HepG2 (cell line): ENCODE measurements around the gene CARD9. TPM values are rescaled to one million over a fixed set of nuclear protein-coding genes. Genes with fewer than 3 reads are reported as not detected.
A peak's percentile ranks its signal among the peaks of the same experiment; 100 is the strongest.

Experiments
- ATAC-seq: fragments of 200-7000 bp; cut with Tn5 transposase; 3 replicates; pipeline ENCODE4 v1.9.1; 2020; ENCODE audit warnings: mild to moderate bottlenecking, moderate library complexity
- BruUV-seq: library from RNA; stranded (reverse); fragments of 400-500 nt; replicated peaks from 2 replicates; lab custom pipeline; 2021; lab: Mats Ljungman, UMichigan
- CTCF ChIA-PET: fragments of 300-600 bp; formaldehyde crosslinking; extraction: SDS; loops from one replicate; lab custom pipeline; 2021; ENCODE audit warnings: low total read pairs, inconsistent platforms, low intra/inter-chr PET ratio; lab: Yijun Ruan, JAX
- POLR2A ChIA-PET: fragments of 350-600 bp; sonication (Branson Sonifier 250); formaldehyde crosslinking; loops from one replicate; lab custom pipeline; 2020; ENCODE audit warnings: antibody characterized with exemption, inconsistent platforms; lab: Yijun Ruan, JAX
- DNase-seq: peaks from one replicate; pipeline ENCODE4 v3.0.0-alpha.2; 2015; ENCODE audit warnings: low spot score
- FAIRE-seq: peaks from 3 replicates; lab custom pipeline; 2011; peaks lifted over from hg19 to GRCh38; lab: Jason Lieb, UNC
- H2AFZ ChIP-seq: one replicate; pipeline ENCODE4 v1.6.1; 2011; ENCODE audit warnings: low read length, inconsistent platforms
- H3K27ac ChIP-seq: fragments of 300-600 bp; 3 replicates; pipeline ENCODE4 v1.8.0; 2011; ENCODE audit warnings: mixed run types, mild to moderate bottlenecking, mixed read lengths, low read length, inconsistent platforms; ENCODE audit not compliant: insufficient read depth; ENCODE audit errors: extremely low read length
- H3K27me3 ChIP-seq, 2 experiments: fragments of 200-600 bp in 1 of 2; 2 replicates in 1 of 2; 3 replicates in 1 of 2; pipeline versions ENCODE4 v1.6.0 to v1.8.0; 2011; ENCODE audit warnings: low read length in 2 of 2, mild to moderate bottlenecking in 2 of 2, moderate library complexity in 2 of 2, inconsistent platforms in 1 of 2; ENCODE audit not compliant: insufficient read depth in 2 of 2, control insufficient read depth in 1 of 2
- H3K36me3 ChIP-seq, 2 experiments: fragments of 200-600 bp in 1 of 2; replicated peaks in 1 of 2; 2 replicates in 1 of 2; 3 replicates in 1 of 2; pipeline versions ENCODE4 v1.5.1 to v1.8.0; 2011; ENCODE audit warnings: low read length in 2 of 2, inconsistent platforms in 1 of 2; ENCODE audit not compliant: insufficient read depth in 2 of 2, control insufficient read depth in 1 of 2
- H3K4me1 ChIP-seq: 2 replicates; pipeline ENCODE4 v1.5.1; 2012; ENCODE audit warnings: low read length, inconsistent platforms; ENCODE audit not compliant: insufficient read depth
- H3K4me2 ChIP-seq: 2 replicates; pipeline ENCODE4 v1.6.0; 2011; ENCODE audit warnings: low read depth, low read length, inconsistent platforms
- H3K4me3 ChIP-seq, 3 experiments: fragments of 200-600 bp in 1 of 3; sonication (generic), shearing (Covaris generic) in 1 of 3; replicated peaks in 1 of 3; 2 replicates each; pipeline ENCODE4 v1.5.1; 2011 to 2016; ENCODE audit warnings: low read length in 3 of 3, inconsistent platforms in 2 of 3, low read depth in 2 of 3, mild to moderate bottlenecking in 2 of 3, control low read depth in 1 of 3, mixed read lengths in 1 of 3; ENCODE audit not compliant: insufficient read depth in 1 of 3
- H3K79me2 ChIP-seq: one replicate; pipeline ENCODE4 v1.6.1; 2011; ENCODE audit warnings: low read length, inconsistent platforms; ENCODE audit not compliant: insufficient read depth
- H3K9ac ChIP-seq: 2 replicates; pipeline ENCODE4 v1.6.0; 2011; ENCODE audit warnings: mild to moderate bottlenecking, low read depth, low read length, inconsistent platforms; ENCODE audit not compliant: insufficient read depth
- H3K9me3 ChIP-seq: 2 replicates; pipeline ENCODE4 v1.5.1; 2012; ENCODE audit warnings: mild to moderate bottlenecking, low read length
- H4K20me1 ChIP-seq: 2 replicates; pipeline ENCODE4 v1.6.0; 2011; ENCODE audit warnings: inconsistent platforms, mild to moderate bottlenecking, low read length, moderate library complexity; ENCODE audit not compliant: insufficient read depth
- ERF ChIP-seq: IDR thresholded peaks from 2 replicates; pipeline ENCODE4 v1.6.1; 2018; ENCODE audit warnings: missing biosample characterization, missing genetic modification reagents
- HES4 ChIP-seq: sonication (generic); formaldehyde crosslinking; IDR thresholded peaks from 2 replicates; pipeline ENCODE4 v1.9.0; 2021; ENCODE audit warnings: mild to moderate bottlenecking, missing genetic modification reagents, borderline replicate concordance
- JDP2 ChIP-seq: sonication (generic); formaldehyde crosslinking; IDR thresholded peaks from 2 replicates; pipeline ENCODE4 v1.8.1; 2022; ENCODE audit warnings: missing genetic modification reagents, borderline replicate concordance
- KDM3A ChIP-seq: IDR thresholded peaks from 2 replicates; pipeline ENCODE4 v1.6.1; 2018; ENCODE audit warnings: low read depth, missing compliant biosample characterization
- MZF1 ChIP-seq: sonication (generic); formaldehyde crosslinking; IDR thresholded peaks from 2 replicates; pipeline ENCODE4 v1.8.1; 2023; ENCODE audit warnings: mild to moderate bottlenecking, missing genetic modification reagents, borderline replicate concordance
- TP53 ChIP-seq: sonication (generic); formaldehyde crosslinking; conservative IDR thresholded peaks from 2 replicates; pipeline ENCODE4 v1.4.0; 2020; ENCODE audit warnings: missing genetic modification reagents
- ZBTB42 ChIP-seq: sonication (generic); formaldehyde crosslinking; IDR thresholded peaks from 2 replicates; pipeline ENCODE4 v1.5.0; 2020; ENCODE audit warnings: mild to moderate bottlenecking, missing genetic modification reagents
- ZFP1 ChIP-seq: IDR thresholded peaks from 2 replicates; pipeline ENCODE4 v1.6.1; 2016
- ZFP37 ChIP-seq: sonication (generic); formaldehyde crosslinking; IDR thresholded peaks from 2 replicates; pipeline ENCODE4 v1.4.0; 2020; ENCODE audit warnings: missing genetic modification reagents, borderline replicate concordance
- ZNF460 ChIP-seq: sonication (generic); formaldehyde crosslinking; IDR thresholded peaks from 2 replicates; pipeline ENCODE4 v1.5.1; 2020; ENCODE audit warnings: missing genetic modification reagents, mild to moderate bottlenecking, borderline replicate concordance
- WGBS: methylation state at CpG from one replicate; pipeline ENCODE4 v1.1.6; 2017; ENCODE audit warnings: low lambda C conversion rate; 5-methylcytosine and 5-hydroxymethylcytosine counted together
- in situ Hi-C: cut with HindIII; loops from 2 replicates; pipeline ENCODE4 v1.10.0; 2017; ENCODE audit warnings: low pct_unique_long_range_greater_than_20kb; ENCODE audit not compliant: extremely low pct_ligation_motif_present
- intact Hi-C: fragments of 100-400 bp; cut with micrococcal nuclease; formaldehyde crosslinking; loops from one replicate; pipeline ENCODE4 v1.10.0; 2022; ENCODE audit not compliant: unreplicated experiment
- polyA plus RNA-seq, 8 experiments: library from polyadenylated mRNA; depleted of rRNA in 3 of 8; stranded (reverse) in 7 of 8; unstranded in 1 of 8; fragments of >200 nt; fragmentation: Illumina TruSeq in 4 of 8; extraction: Trizol in 4 of 8; gene quantifications; 2 replicates each; pipeline versions ENCODE4 v1.2.1 to v1.2.3, GENCODE V29; 2011 to 2016; ENCODE audit warnings: low read depth in 4 of 8, missing spikeins in 1 of 8, mixed read lengths in 1 of 8; ENCODE audit not compliant: insufficient read depth in 1 of 8
- total RNA-seq, 5 experiments: library from RNA; depleted of rRNA; stranded (reverse); fragments of >200 nt; fragmentation: Illumina TruSeq; extraction: Trizol; gene quantifications; 2 replicates each; pipeline ENCODE4 v1.2.3, GENCODE V29; 2016; ENCODE audit warnings: low read depth in 1 of 5
- TF ChIP-seq, protein P1 (sequence below): sonication (generic); formaldehyde crosslinking; IDR thresholded peaks from 2 replicates; pipeline ENCODE4 v1.4.0; 2020; ENCODE audit warnings: missing genetic modification reagents
- TF ChIP-seq, protein P2 (sequence below): sonication (generic); formaldehyde crosslinking; IDR thresholded peaks from 2 replicates; pipeline ENCODE4 v1.5.1; 2020; ENCODE audit warnings: missing genetic modification reagents, mild to moderate bottlenecking, borderline replicate concordance
- TF ChIP-seq, protein P3 (sequence below): sonication (generic); formaldehyde crosslinking; IDR thresholded peaks from 2 replicates; pipeline ENCODE4 v1.5.0; 2020; ENCODE audit warnings: mild to moderate bottlenecking, missing genetic modification reagents, moderate library complexity
- TF ChIP-seq, protein P4 (sequence below): sonication (generic); formaldehyde crosslinking; IDR thresholded peaks from 2 replicates; pipeline ENCODE4 v1.4.0; 2020; ENCODE audit warnings: missing genetic modification reagents, borderline replicate concordance

Gene CARD9
- total and polyA plus RNA-seq, 2 of the 13 experiments (the other 11 are each of a cell fraction or from before 2014, with no cell fraction given), result 3.3 to 7.4 TPM

DNA sequence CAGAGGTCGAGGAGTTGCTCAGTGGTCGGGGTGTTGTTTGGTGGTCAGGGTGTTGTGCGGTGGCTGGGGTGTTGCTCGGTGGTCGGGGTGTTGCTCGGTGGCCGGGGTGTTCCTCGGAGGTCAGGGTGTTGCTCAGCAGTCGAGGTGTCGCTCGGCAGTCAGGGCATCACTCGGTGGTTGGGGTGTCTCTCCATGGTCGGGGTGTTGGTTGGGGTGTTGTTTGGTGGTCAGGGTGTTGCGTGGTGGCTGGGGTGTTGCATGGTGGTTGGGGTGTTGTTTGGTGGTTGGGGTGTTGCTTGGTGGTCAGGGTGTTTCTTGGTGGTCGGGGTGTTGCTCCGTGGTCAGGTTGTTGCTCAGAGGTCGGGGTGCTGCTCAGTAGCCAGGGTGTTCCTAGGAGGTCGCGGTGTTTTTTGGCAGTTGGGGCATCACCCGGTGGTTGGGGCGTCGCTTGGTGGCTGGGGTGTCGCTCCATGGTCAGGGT lies 57.2 kb downstream of the CARD9 start (continued):
- TF ChIP-seq, protein P1, sequence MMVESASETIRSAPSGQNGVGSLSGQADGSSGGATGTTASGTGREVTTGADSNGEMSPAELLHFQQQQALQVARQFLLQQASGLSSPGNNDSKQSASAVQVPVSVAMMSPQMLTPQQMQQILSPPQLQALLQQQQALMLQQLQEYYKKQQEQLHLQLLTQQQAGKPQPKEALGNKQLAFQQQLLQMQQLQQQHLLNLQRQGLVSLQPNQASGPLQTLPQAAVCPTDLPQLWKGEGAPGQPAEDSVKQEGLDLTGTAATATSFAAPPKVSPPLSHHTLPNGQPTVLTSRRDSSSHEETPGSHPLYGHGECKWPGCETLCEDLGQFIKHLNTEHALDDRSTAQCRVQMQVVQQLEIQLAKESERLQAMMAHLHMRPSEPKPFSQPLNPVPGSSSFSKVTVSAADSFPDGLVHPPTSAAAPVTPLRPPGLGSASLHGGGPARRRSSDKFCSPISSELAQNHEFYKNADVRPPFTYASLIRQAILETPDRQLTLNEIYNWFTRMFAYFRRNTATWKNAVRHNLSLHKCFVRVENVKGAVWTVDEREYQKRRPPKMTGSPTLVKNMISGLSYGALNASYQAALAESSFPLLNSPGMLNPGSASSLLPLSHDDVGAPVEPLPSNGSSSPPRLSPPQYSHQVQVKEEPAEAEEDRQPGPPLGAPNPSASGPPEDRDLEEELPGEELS, result no peak
- TF ChIP-seq TP53 (CRISPR knock-in tag) (no peak), HES4 (CRISPR knock-in tag) (no peak), ERF (CRISPR knock-in tag) (no peak), ZNF460 (CRISPR knock-in tag) (no peak), KDM3A (no peak), ZBTB42 (CRISPR knock-in tag) (no peak), ZFP37 (CRISPR knock-in tag) (no peak)
- TF ChIP-seq, protein P2, sequence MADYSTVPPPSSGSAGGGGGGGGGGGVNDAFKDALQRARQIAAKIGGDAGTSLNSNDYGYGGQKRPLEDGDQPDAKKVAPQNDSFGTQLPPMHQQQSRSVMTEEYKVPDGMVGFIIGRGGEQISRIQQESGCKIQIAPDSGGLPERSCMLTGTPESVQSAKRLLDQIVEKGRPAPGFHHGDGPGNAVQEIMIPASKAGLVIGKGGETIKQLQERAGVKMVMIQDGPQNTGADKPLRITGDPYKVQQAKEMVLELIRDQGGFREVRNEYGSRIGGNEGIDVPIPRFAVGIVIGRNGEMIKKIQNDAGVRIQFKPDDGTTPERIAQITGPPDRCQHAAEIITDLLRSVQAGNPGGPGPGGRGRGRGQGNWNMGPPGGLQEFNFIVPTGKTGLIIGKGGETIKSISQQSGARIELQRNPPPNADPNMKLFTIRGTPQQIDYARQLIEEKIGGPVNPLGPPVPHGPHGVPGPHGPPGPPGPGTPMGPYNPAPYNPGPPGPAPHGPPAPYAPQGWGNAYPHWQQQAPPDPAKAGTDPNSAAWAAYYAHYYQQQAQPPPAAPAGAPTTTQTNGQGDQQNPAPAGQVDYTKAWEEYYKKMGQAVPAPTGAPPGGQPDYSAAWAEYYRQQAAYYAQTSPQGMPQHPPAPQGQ (CRISPR knock-in tag), result no peak

DNA sequence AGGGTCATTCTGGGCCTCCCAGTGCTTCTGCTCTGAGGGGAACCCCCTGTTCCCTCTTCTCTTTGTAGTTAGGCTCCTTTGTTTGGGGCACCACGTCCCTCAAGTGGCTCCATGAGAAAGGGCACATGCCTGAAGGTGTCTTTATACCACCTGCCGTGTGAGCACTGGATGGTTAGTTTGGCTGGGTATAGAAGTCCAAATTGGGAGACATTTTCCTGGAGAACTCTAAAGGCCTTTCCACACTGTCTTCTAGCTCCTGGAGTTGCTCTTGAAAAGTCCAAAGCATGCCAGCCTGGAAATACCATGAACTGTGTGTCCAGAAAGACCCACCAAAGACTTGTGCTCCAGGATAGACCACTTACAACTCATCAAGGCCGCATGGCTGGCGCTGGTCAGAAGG lies 58.5 kb downstream of the CARD9 start:
- peaks cover 16% of the 10 kb centered on the region for H3K9me3 ChIP-seq
- no peak overlapping the region for H3K9ac ChIP-seq
- H3K36me3 ChIP-seq, result no peaks in the 10 kb centered on the region
- H3K27ac ChIP-seq, result no peak overlapping the region
- H3K79me2 ChIP-seq, result no peaks in the 10 kb centered on the region
- WGBS, result 48% methylated on average over 4 of the region's 4 CpGs
- no TSS peak for BruUV-seq
- in situ Hi-C loops, result no loop called here
- no peaks in the 10 kb centered on the region for H4K20me1 ChIP-seq
- FAIRE-seq, result no peak
- H2AFZ ChIP-seq, result no peak overlapping the region
- H3K4me2 ChIP-seq, result no peak overlapping the region
- CTCF ChIA-PET, result no interaction called here
- POLR2A ChIA-PET, result no interaction called here
- ATAC-seq, result no peak
- peaks cover 43% of the 10 kb centered on the region for H3K4me1 ChIP-seq
- no peaks in the 10 kb centered on the region; a peak in 2 of 5 replicates for H3K27me3 ChIP-seq
- intact Hi-C loops, result no loop called here
- DNase-seq, result no peak
- H3K4me3 ChIP-seq, result no peak overlapping the region
- TF ChIP-seq, protein P3, sequence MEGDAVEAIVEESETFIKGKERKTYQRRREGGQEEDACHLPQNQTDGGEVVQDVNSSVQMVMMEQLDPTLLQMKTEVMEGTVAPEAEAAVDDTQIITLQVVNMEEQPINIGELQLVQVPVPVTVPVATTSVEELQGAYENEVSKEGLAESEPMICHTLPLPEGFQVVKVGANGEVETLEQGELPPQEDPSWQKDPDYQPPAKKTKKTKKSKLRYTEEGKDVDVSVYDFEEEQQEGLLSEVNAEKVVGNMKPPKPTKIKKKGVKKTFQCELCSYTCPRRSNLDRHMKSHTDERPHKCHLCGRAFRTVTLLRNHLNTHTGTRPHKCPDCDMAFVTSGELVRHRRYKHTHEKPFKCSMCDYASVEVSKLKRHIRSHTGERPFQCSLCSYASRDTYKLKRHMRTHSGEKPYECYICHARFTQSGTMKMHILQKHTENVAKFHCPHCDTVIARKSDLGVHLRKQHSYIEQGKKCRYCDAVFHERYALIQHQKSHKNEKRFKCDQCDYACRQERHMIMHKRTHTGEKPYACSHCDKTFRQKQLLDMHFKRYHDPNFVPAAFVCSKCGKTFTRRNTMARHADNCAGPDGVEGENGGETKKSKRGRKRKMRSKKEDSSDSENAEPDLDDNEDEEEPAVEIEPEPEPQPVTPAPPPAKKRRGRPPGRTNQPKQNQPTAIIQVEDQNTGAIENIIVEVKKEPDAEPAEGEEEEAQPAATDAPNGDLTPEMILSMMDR (CRISPR knock-in tag), result no peak
- TF ChIP-seq, protein P4, sequence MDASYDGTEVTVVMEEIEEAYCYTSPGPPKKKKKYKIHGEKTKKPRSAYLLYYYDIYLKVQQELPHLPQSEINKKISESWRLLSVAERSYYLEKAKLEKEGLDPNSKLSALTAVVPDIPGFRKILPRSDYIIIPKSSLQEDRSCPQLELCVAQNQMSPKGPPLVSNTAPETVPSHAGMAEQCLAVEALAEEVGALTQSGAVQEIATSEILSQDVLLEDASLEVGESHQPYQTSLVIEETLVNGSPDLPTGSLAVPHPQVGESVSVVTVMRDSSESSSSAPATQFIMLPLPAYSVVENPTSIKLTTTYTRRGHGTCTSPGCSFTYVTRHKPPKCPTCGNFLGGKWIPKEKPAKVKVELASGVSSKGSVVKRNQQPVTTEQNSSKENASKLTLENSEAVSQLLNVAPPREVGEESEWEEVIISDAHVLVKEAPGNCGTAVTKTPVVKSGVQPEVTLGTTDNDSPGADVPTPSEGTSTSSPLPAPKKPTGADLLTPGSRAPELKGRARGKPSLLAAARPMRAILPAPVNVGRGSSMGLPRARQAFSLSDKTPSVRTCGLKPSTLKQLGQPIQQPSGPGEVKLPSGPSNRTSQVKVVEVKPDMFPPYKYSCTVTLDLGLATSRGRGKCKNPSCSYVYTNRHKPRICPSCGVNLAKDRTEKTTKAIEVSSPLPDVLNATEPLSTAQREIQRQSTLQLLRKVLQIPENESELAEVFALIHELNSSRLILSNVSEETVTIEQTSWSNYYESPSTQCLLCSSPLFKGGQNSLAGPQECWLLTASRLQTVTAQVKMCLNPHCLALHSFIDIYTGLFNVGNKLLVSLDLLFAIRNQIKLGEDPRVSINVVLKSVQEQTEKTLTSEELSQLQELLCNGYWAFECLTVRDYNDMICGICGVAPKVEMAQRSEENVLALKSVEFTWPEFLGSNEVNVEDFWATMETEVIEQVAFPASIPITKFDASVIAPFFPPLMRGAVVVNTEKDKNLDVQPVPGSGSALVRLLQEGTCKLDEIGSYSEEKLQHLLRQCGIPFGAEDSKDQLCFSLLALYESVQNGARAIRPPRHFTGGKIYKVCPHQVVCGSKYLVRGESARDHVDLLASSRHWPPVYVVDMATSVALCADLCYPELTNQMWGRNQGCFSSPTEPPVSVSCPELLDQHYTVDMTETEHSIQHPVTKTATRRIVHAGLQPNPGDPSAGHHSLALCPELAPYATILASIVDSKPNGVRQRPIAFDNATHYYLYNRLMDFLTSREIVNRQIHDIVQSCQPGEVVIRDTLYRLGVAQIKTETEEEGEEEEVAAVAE (CRISPR knock-in tag), result no peak
- TF ChIP-seq ZFP1 (CRISPR knock-in tag), result peak; percentile 99
- no peak for TF ChIP-seq JDP2 (CRISPR knock-in tag)
- TF ChIP-seq MZF1, result no peak
